ENCODE measurements around the gene SUSD4. TPM values are rescaled to one million over a fixed set of nuclear protein-coding genes. Genes with fewer than 3 reads are reported as not detected.

Gene SUSD4
- total RNA-seq, 1 experiment from 2014 or later, result 31.4 TPM

DNA sequence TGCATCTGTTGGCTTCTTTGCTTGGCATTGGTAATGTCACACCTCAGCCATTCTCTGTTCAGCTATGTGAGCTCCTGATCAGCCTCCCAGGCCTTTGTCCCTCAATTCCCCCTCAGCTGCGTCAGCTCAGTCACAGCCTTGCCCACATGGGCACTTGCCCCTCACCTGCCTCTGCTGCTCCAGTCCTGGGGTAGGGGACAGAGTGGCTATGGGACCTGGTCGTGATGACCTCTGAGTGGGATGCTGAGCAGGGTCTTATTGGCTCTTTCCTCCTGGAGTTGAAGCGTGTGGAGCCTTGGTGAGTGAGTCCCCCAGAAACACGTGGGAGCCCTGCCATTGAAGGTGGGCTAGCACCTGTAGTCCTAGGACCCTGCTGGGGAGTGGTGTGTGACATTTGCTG is 159.6 kb downstream of the SUSD4 start:
- Histone ChIP-seq H3K4me3 (ENCODE audit: low read depth, low read length) (no peak overlapping the region), H3K36me3 (ENCODE audit: control insufficient read depth, insufficient read depth, low read length) (no peaks in the 10 kb centered on the region), H3K27me3 (replicated peaks; ENCODE audit: control insufficient read depth, insufficient read depth, low read length) (no peaks in the 10 kb centered on the region), H3K4me1 (peaks cover 21% of the 10 kb centered on the region), H3K9me3 (no peaks in the 10 kb centered on the region)
- H3K4me3 Mint-ChIP-seq (ENCODE audit: unreplicated experiment), result no peak overlapping the region
- no TSS peak for BruUV-seq (replicated peaks)
- no peak overlapping the region for H3K27ac Mint-ChIP-seq (ENCODE audit: unreplicated experiment)
- no peaks in the 10 kb centered on the region for H3K9me3 Mint-ChIP-seq (ENCODE audit: unreplicated experiment)
- intact Hi-C loops (cut with micrococcal nuclease; ENCODE audit: unreplicated experiment), result no loop called here
- H3K4me1 Mint-ChIP-seq (ENCODE audit: low read depth, unreplicated experiment), result peaks cover 44% of the 10 kb centered on the region
- TF ChIP-seq, protein P1, sequence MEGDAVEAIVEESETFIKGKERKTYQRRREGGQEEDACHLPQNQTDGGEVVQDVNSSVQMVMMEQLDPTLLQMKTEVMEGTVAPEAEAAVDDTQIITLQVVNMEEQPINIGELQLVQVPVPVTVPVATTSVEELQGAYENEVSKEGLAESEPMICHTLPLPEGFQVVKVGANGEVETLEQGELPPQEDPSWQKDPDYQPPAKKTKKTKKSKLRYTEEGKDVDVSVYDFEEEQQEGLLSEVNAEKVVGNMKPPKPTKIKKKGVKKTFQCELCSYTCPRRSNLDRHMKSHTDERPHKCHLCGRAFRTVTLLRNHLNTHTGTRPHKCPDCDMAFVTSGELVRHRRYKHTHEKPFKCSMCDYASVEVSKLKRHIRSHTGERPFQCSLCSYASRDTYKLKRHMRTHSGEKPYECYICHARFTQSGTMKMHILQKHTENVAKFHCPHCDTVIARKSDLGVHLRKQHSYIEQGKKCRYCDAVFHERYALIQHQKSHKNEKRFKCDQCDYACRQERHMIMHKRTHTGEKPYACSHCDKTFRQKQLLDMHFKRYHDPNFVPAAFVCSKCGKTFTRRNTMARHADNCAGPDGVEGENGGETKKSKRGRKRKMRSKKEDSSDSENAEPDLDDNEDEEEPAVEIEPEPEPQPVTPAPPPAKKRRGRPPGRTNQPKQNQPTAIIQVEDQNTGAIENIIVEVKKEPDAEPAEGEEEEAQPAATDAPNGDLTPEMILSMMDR (IDR thresholded peaks at IDR 0.05; ENCODE audit: insufficient read depth in 1 of 2, low read depth in 1 of 2, low read length in 1 of 2, severe bottlenecking in 1 of 2, unreplicated experiment in 1 of 2), result no peak
- no peak for DNase-seq
- ChIA-PET CTCF (no interaction called here), POLR2A (no interaction called here)
- H3K27me3 Mint-ChIP-seq (ENCODE audit: insufficient read depth, unreplicated experiment), result no peaks in the 10 kb centered on the region
- peaks cover 11% of the 10 kb centered on the region for H3K36me3 Mint-ChIP-seq (ENCODE audit: insufficient read depth, unreplicated experiment)

DNA sequence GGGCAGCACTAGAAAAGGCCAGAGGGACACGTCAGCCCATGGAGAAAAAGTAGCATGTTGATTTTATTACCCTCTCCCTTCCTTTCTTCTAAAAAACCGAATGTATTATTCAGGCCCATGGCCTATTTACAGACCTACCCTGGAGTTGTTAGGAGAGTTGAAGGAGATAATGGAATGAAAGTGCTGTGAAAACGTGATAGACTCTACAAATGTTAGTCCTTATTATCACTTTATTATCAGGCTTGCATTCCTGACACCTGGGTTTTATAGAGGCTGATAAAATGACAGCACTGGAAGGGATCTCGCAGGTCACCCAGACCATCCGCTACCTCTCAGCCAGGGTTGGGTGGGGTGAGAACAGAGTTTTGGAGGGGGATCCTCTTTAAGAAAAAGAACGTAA is 160.3 kb downstream of the SUSD4 start:
- no peaks in the 10 kb centered on the region for H3K27me3 Mint-ChIP-seq (ENCODE audit: insufficient read depth, unreplicated experiment)
- Histone ChIP-seq H3K27me3 (replicated peaks; ENCODE audit: control insufficient read depth, insufficient read depth, low read length) (no peaks in the 10 kb centered on the region), H3K9me3 (no peaks in the 10 kb centered on the region), H3K36me3 (ENCODE audit: control insufficient read depth, insufficient read depth, low read length) (no peaks in the 10 kb centered on the region), H3K4me1 (peaks cover 14% of the 10 kb centered on the region), H3K4me3 (ENCODE audit: low read depth, low read length) (no peak overlapping the region)
- ChIA-PET CTCF (no interaction called here), POLR2A (no interaction called here)
- TF ChIP-seq, protein P1 (IDR thresholded peaks at IDR 0.05; ENCODE audit: insufficient read depth in 1 of 2, low read depth in 1 of 2, low read length in 1 of 2, severe bottlenecking in 1 of 2, unreplicated experiment in 1 of 2), result no peak
- intact Hi-C loops (cut with micrococcal nuclease; ENCODE audit: unreplicated experiment), result no loop called here
- H3K9me3 Mint-ChIP-seq (ENCODE audit: unreplicated experiment), result no peaks in the 10 kb centered on the region
- H3K27ac Mint-ChIP-seq (ENCODE audit: unreplicated experiment), result peak overlapping the region; percentile 81
- no peak overlapping the region for H3K4me3 Mint-ChIP-seq (ENCODE audit: unreplicated experiment)
- H3K36me3 Mint-ChIP-seq (ENCODE audit: insufficient read depth, unreplicated experiment), result peaks cover 11% of the 10 kb centered on the region
- no TSS peak for BruUV-seq (replicated peaks)
- peaks cover 37% of the 10 kb centered on the region for H3K4me1 Mint-ChIP-seq (ENCODE audit: low read depth, unreplicated experiment)
- DNase-seq, result no peak

DNA sequence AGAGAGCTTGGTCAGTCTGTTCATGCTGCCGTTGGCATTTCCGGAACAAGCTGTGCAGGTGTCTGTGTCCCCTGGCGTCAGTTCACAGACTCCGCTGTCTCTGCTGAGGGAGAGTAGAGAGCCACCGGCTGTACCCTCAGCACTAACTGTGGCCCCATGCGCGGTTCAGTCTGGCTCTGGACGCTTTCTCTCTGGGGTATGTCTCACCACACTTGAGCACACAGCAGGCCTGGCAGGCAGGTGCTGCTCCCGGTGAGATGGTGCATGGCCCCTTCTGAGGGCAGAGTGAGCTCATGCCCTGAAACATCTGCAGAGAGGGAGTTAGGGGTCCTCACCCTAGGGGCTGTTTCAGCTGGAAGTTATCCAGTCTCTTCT is 161.0 kb downstream of the SUSD4 start:
- H3K9me3 Mint-ChIP-seq (ENCODE audit: unreplicated experiment), result peaks cover 5% of the 10 kb centered on the region
- H3K4me3 Mint-ChIP-seq (ENCODE audit: unreplicated experiment), result no peak overlapping the region
- Histone ChIP-seq H3K27me3 (replicated peaks; ENCODE audit: control insufficient read depth, insufficient read depth, low read length) (no peaks in the 10 kb centered on the region), H3K36me3 (ENCODE audit: control insufficient read depth, insufficient read depth, low read length) (no peaks in the 10 kb centered on the region), H3K4me3 (ENCODE audit: low read depth, low read length) (no peak overlapping the region), H3K4me1 (peaks cover 13% of the 10 kb centered on the region), H3K9me3 (no peaks in the 10 kb centered on the region)
- peaks cover 11% of the 10 kb centered on the region for H3K36me3 Mint-ChIP-seq (ENCODE audit: insufficient read depth, unreplicated experiment)
- CTCF ChIA-PET, result no interaction called here
- no peaks in the 10 kb centered on the region for H3K27me3 Mint-ChIP-seq (ENCODE audit: insufficient read depth, unreplicated experiment)
- TF ChIP-seq, protein P1 (IDR thresholded peaks at IDR 0.05; ENCODE audit: insufficient read depth in 1 of 2, low read depth in 1 of 2, low read length in 1 of 2, severe bottlenecking in 1 of 2, unreplicated experiment in 1 of 2), result no peak
- no TSS peak for BruUV-seq (replicated peaks)
- DNase-seq, result no peak
- intact Hi-C loops (cut with micrococcal nuclease; ENCODE audit: unreplicated experiment), result no loop called here
- H3K27ac Mint-ChIP-seq (ENCODE audit: unreplicated experiment), result peak overlapping the region; percentile 81
- peaks cover 38% of the 10 kb centered on the region for H3K4me1 Mint-ChIP-seq (ENCODE audit: low read depth, unreplicated experiment)
- POLR2A ChIA-PET, result no interaction called here

Measured in Caco-2 (cell line).